Kidney (tissue), 14 donors: Measurements from ENCODE around the gene MRPS34. TPM values are rescaled to one million over a fixed set of nuclear protein-coding genes. Genes with fewer than 3 reads are reported as not detected.

Experiments
- DNase-seq, 5 donors: peaks; one replicate each; pipeline ENCODE4 v3.0.0-alpha.2; 2013 to 2020
- FAIRE-seq: peaks from 2 replicates; lab custom pipeline; 2012; peaks lifted over from hg19 to GRCh38; lab: Jason Lieb, UNC
- H3K27ac ChIP-seq, 2 donors: one replicate each; pipeline ENCODE4 v1.7.0; 2013; ENCODE audit warnings: low read depth in 2 of 2, low read length in 2 of 2, inconsistent platforms in 1 of 2
- H3K27me3 ChIP-seq: one replicate; pipeline ENCODE4 v1.7.1; 2013; ENCODE audit warnings: low read length, inconsistent platforms; ENCODE audit not compliant: control insufficient read depth, insufficient read depth
- H3K36me3 ChIP-seq, 3 donors: one replicate each; pipeline versions ENCODE4 v1.7.0 to v1.7.1; 2013; ENCODE audit warnings: low read length in 3 of 3, control low read depth in 1 of 3, inconsistent platforms in 1 of 3; ENCODE audit not compliant: insufficient read depth in 3 of 3, control insufficient read depth in 2 of 3
- H3K4me1 ChIP-seq, 3 donors: one replicate each; pipeline versions ENCODE4 v1.7.0 to v1.7.1; 2013; ENCODE audit warnings: low read length in 3 of 3, inconsistent platforms in 1 of 3, low read depth in 1 of 3; ENCODE audit not compliant: control insufficient read depth in 2 of 3, insufficient read depth in 2 of 3
- H3K4me3 ChIP-seq, 3 donors: one replicate each; pipeline versions ENCODE4 v1.7.0 to v1.8.1; 2013; ENCODE audit warnings: low read length in 3 of 3, control low read depth in 1 of 3, inconsistent platforms in 1 of 3
- H3K9ac ChIP-seq, 3 donors: one replicate each; pipeline versions ENCODE4 v1.7.0 to v1.7.1; 2013; ENCODE audit warnings: low read length in 3 of 3, control low read depth in 1 of 3, inconsistent platforms in 1 of 3
- H3K9me3 ChIP-seq, 3 donors: one replicate each; pipeline versions ENCODE4 v1.7.0 to v1.7.1; 2013; ENCODE audit warnings: low read length in 3 of 3, control low read depth in 1 of 3, inconsistent platforms in 1 of 3; ENCODE audit not compliant: control insufficient read depth in 2 of 3, insufficient read depth in 1 of 3
- CTCF ChIP-seq: IDR thresholded peaks from 3 replicates; pipeline ENCODE4 v1.5.1; 2012; ENCODE audit warnings: mild to moderate bottlenecking, moderate library complexity, borderline replicate concordance; ENCODE audit not compliant: insufficient read depth; ENCODE audit errors: extremely low read depth
- intact Hi-C: fragments of 100-400 bp; cut with DNase I; formaldehyde crosslinking; loops from one replicate; pipeline ENCODE4 v1.11.1; 2022
- polyA plus RNA-seq: library from polyadenylated mRNA; stranded (reverse); fragments of 350-450 nt; fragmentation: Illumina TruSeq; extraction: RNeasy Lipid Tissue Mini Kit (QIAGEN cat#74804); gene quantifications from one replicate; pipeline ENCODE4 v1.2.3, GENCODE V29; 2014; ENCODE audit warnings: low read depth, low replicate concordance; ENCODE audit not compliant: insufficient read depth
- total RNA-seq: library from RNA; stranded (reverse); fragmentation: NEBNext Ultra II Directional; extraction: Animal tissue kit (Norgen Biotek cat#: 25700); gene quantifications from one replicate; pipeline ENCODE4 v1.2.1, GENCODE V29; 2021
- donor health status: control.
- donor health status: control.
- donor health status: control.
- donor health status: control.
- donor health status: control.
- donor health status: DM: yes; HTN: yes; CAD: no.
- donor health status: Normal renal cell carcinoma (clear cell type).

The MRPS34 gene
- total and polyA plus RNA-seq, 2 donors from 2014 or later = 61.7 to 187 TPM

- Histone ChIP-seq H3K9me3 (no peaks in the 10 kb centered on the region), H3K4me3 (no peak overlapping the region), H3K4me1 (no peaks in the 10 kb centered on the region), H3K27me3 (no peaks in the 10 kb centered on the region), H3K9ac (no peak overlapping the region), H3K36me3 (peaks cover 0 to 14% (median 6%) of the 10 kb centered on the region in 3 donors), H3K27ac (no peak overlapping the region)
- intact Hi-C loops = no loop called here
- TF ChIP-seq CTCF = no peak
- DNase-seq (no peak), FAIRE-seq (no peak)
Observed at GRCh38 chr16:1760911-1761310, 12.0 kb downstream of the MRPS34 start.

- no peaks in the 10 kb centered on the region for H3K27me3 ChIP-seq
- no peak for TF ChIP-seq CTCF
- H3K9me3 ChIP-seq = no peaks in the 10 kb centered on the region
- H3K36me3 ChIP-seq = peaks cover 0 to 7% (median 6%) of the 10 kb centered on the region in 3 donors
- intact Hi-C loops = no loop called here
- H3K4me1 ChIP-seq = no peaks in the 10 kb centered on the region
- H3K9ac ChIP-seq = no peak overlapping the region
- no peak overlapping the region for H3K4me3 ChIP-seq
- no peak overlapping the region for H3K27ac ChIP-seq
- FAIRE-seq (no peak), DNase-seq (no peak)
Observed at GRCh38 chr16:1759511-1759910, 13.4 kb downstream of the MRPS34 start.

- Histone ChIP-seq H3K27ac (no peak overlapping the region), H3K36me3 (peaks cover 0 to 7% (median 6%) of the 10 kb centered on the region in 3 donors), H3K4me3 (no peak overlapping the region), H3K4me1 (no peaks in the 10 kb centered on the region), H3K27me3 (no peaks in the 10 kb centered on the region), H3K9ac (no peak overlapping the region), H3K9me3 (no peaks in the 10 kb centered on the region)
- intact Hi-C loops = no loop called here
- no peak for TF ChIP-seq CTCF
- no peak for FAIRE-seq
- no peak for DNase-seq
Observed at GRCh38 chr16:1758923-1759322, 14.0 kb downstream of the MRPS34 start.
